Stimulated activated CD8-positive, alpha-beta memory T cell treated with anti-CD3 and anti-CD28 coated beads, Interleukin-15, amount 100 ng/mL, for 24 hours (primary cell): ENCODE measurements around the gene GJA3.

Source experiments
- DNase-seq: peaks from one replicate; pipeline ENCODE4 v3.0.0-alpha.2; 2020; ENCODE audit warnings: low read depth

GJA3 gene

DNA sequence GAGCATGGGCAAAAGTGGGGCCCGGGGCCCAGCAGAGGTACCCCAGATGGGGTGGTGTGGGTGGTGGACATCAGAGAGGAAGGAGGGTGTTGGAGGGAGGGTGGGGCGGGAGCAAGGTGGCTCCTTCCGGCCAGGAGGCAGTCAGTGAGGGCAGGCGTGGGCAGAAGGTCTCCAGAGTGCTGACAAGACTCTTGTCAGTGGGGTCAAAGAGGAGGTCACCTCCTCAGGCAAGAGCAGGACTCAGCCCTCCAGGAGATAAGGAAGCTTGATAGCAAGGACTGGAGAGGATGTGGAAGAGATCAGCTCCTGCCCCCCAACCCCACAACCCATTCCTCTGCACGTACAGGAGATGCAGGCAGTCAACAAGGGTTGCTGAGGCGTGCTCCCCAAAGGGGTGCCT lies 9.8 kb downstream of the GJA3 start:
- no peak for DNase-seq

DNA sequence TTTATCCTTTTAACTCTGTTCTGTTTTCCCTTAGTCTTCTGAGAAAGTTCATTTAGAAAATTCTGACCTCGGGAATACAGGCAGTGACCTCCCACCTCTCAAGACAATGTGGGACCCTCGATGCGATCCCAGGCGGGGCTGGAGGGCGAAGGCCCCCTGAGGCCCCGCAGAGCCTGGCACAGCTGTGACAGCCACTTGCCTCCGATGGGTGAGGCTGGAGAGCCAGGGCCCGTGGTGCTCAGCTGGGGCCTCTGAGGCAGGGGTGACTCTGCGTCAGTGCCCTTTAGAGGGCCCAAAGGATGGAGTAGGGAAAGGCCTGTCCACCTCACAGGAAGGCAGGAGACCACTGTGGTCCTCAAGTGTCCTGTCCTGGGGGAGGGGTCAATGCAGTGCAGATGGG lies 10.3 kb downstream of the GJA3 start:
- no peak for DNase-seq

DNA sequence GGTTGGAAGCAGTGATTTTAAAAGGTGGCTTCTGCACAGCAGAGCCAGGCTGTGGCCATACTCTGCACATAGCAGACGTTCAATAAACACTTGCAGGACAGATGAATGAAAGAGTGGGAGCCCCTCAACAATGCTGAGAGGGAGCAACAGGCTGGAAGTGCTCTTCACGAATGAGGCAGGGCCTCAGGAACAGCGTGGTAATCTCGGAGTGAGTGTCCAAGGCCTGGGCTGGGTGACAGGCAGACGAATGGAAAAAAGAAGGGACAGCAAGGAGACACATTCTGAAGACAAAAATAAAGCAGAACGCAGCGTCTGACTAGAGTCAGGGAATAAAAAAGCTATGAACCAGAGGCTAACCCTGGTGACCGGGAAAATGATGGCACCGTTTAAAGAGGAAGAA lies 11.1 kb downstream of the GJA3 start:
- no peak for DNase-seq

DNA sequence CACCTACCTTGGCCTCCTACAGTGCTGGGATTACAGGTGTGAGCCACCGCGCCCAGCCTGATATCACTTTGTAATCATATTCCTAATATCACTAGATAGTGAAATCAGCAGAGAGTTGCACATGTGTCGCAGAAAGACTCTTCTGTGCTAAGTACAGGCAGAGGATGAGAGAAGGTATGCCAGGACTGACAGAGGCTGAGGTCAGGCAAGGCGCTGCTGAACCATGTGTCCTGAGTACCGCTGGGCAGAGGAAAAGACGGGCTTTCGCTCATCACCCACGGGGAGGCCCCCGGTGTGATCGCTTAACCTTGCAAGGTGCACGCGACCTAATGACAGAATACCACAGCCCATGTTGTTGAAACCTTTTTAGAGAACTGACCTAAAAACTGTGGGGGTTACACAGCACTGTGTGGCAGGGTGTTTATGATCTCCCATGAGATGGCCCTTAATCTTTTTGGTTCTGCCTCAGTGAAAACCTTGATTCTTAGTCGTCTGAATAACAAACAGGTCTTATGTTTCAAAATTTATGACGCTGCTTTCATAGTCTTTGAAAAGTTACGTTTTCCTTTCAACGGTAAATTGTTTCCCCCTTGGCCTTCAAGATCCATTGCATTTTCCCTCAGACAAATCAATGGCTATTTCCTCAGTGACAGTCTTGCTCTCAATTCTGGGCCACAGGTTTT lies 12.2 kb downstream of the GJA3 start:
- DNase-seq, result no peak

DNA sequence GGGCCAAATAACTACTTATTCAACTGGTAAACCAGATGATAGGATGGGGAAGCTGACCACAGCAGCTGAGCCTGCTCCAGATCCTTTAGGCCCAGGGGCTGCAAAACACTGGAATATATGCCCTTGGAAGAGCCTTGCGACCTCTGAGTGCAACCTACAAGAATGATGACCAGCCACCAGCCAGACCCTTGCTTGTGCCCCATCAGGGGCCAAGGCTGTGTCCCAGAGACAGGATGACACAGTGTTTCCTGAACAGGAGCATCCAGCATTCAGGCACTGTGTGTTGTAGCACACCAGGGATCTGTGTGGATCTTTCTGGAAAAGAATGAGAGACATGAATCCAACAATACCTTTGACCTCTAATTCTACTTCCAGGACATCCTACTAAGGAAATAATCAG lies 14.5 kb downstream of the GJA3 start:
- DNase-seq, result no peak

DNA sequence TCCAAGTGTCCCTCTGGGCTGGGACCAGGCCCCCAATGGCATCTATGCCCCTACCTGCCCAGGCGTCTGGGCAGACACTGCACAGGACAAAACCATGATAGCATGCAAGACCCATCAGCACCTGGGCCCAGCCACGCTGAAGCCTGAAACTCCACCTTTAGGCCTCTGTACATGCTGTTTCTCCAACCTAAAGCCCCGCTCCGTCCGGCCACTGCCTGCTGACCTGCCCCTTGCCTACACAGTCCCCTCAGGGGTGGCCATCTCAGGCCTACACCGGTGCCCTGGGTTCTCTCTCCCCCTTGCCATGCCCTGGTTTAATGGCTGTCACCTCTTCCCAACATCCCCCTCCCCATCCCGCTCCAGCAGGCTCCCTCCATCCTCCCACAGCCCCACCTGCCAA lies 15.3 kb downstream of the GJA3 start:
- DNase-seq, result no peak

DNA sequence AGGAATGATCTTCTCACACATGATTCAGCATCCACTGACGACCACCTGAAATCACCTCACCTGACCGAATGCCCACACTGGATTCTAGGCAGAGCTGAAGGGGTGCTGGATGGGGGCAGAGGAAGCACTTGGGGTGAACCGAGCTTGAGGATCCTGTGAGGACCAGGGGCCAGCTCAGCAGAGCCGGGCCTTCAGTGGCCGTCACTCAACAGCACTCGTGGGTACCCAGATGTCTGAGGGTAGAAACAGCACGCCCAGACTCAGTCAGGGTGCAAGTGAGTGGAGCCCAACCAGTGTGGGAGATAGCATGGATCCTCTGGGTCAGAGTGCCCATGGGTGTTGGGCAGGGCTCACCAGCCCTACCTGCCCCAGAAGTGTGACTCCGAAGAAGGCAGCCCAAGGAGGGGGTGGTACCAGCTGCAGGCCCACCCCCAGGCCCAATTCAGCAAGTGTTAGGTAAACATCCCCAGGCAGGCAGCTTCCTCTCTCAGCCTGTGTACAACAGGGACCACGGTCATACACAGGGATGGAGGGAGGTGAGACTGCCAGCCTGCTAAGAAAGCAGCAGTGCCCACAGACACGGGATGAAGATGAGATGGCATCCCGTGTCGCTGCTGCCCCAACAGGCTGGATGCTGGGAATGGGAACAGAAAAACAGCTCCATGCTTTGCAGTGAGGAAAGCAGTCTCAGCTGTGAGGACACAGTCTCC lies 16.6 kb downstream of the GJA3 start:
- no peak for DNase-seq

DNA sequence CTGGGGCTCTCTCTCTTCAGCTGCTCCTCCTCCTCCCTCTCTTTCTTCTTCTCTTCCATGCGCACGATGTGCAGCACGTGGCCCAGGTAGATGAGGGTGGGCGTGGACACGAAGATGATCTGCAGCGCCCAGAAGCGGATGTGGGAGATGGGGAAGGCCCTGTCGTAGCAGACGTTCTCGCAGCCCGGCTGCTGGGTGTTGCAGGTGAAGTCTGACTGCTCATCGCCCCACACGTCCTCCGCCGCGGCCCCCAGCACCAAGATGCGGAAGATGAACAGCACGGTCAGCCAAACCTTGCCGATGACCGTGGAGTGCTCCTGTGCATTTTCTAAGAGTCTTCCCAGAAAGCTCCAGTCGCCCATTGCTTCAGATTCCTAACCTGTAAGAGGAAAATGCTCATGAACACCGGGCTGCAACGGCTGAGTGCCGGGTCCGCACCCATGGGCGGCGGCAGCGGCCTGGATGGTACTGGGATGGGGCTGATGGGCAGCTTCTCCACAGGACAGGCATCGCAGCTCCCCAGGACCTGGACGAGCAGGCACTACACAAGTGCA lies 17.8 kb downstream of the GJA3 start:
- DNase-seq, result no peak

DNA sequence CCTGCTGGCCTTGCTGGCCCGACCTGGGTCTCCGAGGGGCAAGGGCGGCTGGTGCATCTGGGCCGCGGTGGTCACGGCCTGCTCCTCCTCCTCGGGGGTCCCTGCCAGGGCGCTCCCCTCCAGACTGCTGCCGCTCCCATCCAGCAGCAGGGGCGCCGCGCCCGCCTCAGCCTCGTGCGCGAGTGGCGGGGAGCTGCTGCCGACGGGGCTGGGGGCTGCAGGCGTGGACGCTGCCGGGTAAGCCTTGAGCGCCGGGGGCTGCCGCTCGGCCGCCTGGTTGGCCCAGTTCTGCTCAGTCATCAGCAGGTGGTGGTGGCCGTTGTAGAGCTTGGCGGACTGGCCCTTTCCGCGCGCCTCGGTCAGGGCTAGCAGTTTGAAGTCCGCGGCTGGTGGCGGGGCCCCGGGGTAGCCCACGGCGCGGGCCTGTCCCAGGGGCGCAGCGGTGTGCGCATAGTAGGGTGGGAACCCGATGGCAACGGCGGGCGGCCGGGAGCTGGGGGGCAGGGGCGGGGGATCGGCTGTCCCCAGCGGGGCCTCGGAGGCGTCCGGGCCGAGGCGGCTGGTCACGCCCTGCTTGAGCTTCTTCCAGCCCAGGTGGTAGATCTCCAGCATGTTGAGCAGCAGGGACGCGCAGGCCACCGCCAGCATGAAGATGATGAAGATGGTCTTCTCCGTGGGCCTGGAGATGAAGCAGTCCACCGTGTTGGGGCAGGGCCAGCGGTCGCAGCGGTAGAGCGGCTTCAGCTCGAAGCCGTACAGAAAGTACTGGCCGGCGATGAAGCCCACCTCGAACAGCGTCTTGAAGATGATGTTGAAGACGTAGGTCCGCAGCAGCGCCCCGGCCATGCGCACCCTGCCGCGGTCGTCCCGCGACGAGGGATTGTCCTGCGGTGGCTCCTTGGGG lies 18.6 kb downstream of the GJA3 start:
- no peak for DNase-seq

DNA sequence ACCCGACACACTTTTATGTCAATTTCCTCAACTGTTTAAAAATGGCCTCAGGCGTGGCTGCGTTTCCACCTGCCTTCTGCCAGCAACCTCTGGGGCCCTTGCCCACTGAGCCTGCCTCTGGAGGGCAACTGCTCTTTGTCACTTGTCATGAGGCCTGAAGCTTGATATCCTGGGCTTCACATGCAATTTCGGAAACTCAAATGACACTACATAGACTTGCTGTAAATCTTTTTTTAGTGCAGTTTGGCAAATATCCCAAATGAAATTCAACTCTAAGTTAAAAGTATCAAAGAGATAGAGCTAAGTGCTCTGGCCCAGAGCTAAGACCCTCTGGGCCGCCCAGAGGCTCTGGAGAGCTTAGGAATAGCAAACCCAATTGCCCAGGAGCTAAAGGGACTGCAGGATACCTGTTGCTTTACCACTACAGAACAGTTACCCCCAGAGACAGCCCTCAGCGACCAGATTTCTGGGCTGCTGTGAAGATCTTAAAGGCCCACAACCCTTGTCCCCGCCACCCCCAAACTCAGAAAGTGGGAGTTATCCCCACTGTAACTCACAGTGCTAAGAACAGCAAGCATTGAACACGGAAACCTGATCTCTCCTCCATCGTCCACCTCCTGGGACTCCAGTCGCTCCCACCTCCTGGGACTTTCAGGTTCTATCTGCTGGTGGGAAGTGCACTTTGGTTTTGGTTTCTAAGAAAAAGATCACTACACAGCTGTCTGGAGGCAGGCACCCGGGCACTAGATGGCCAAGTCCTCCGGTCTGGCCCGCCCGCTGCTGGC lies 19.4 kb downstream of the GJA3 start:
- DNase-seq, result no peak

GRCh38 chr13:20140487-20140886 lies 20.4 kb downstream of the GJA3 start:
- no peak for DNase-seq

DNA sequence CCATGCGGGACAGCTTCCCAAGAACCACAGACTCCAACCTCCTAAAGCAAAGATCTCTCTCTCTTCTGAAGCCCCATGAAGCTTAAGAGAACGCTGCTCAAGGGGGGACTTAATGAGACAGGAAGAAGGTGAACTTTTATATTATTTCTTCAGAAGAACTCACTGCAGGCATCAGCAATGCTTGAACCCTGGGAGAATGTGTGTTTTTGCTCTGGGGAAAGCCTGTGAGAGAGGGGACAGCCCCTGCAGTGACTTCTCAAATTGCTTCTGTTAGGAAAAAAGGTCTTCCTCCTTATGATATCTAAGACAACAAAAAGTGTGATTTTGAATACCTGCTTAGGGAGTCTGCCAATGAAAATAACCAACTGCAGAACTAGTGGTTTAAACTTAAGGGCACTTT lies 23.0 kb downstream of the GJA3 start:
- no peak for DNase-seq

- DNase-seq, result no peak
Measured at GRCh38 chr13:20136781-20137703, 23.8 kb downstream of the GJA3 start.

DNA sequence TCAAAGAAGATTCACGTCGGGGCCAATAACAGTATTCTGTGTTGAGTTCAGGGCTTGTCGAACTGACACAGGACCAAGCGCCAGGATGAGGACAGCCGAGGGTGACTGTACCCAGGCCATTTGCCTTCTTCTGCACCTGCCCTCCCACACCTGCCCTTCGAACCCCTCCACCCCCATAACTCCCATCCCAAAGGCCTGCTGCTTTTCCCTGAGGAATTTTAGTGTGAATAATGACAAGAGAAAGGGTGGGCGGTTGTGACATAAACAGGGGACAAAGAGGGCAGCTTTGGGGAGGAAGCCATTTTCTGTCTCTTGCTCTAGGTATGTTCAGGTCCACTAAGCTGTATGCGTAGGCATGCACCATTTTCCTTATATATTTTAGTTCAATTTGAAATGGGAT lies 26.1 kb downstream of the GJA3 start:
- no peak for DNase-seq

GRCh38 chr13:20132052-20132634 lies 28.7 kb downstream of the GJA3 start:
- DNase-seq, result no peak

GRCh38 chr13:20131057-20131832 lies 29.6 kb downstream of the GJA3 start:
- DNase-seq, result no peak

GRCh38 chr13:20130652-20131051 lies 30.2 kb downstream of the GJA3 start:
- DNase-seq, result no peak

DNA sequence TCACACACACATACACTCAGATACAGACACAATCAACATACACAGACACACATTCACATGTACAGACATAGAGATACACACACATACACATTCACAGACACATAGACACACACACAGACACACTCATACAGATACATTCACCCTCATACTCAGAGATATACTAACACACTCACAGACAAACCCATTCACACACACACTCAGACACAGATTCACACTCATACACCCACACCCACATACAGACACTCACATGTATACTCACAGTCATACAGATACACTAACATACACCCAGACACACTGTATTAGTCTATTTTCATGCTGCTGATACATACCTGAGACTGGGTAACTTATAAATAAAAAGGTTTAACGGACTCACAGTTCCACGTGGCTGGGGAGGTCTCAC lies 30.8 kb downstream of the GJA3 start:
- DNase-seq, result no peak

GRCh38 chr13:20129076-20129475 lies 31.8 kb downstream of the GJA3 start:
- DNase-seq, result no peak
